Endothelial cell (in vitro differentiated cells): ENCODE results near the gene RIMS1. TPM values are rescaled to one million over a fixed set of nuclear protein-coding genes. Genes with fewer than 3 reads are reported as not detected.

Experiments
- DNase-seq: peaks from one replicate; pipeline ENCODE4 v3.0.0; 2021; ENCODE audit warnings: low spot score
- H3K27ac Mint-ChIP-seq: one replicate; pipeline ENCODE4 v1.8.0; 2021; ENCODE audit warnings: mixed read lengths, inconsistent platforms; ENCODE audit not compliant: unreplicated experiment
- H3K27me3 Mint-ChIP-seq: one replicate; pipeline ENCODE4 v1.8.0; 2021; ENCODE audit warnings: mild to moderate bottlenecking, moderate library complexity, mixed read lengths, inconsistent platforms; ENCODE audit not compliant: unreplicated experiment
- H3K36me3 Mint-ChIP-seq: one replicate; pipeline ENCODE4 v1.8.0; 2021; ENCODE audit warnings: mild to moderate bottlenecking, low read depth, mixed read lengths, inconsistent platforms; ENCODE audit not compliant: unreplicated experiment
- H3K4me1 Mint-ChIP-seq: one replicate; pipeline ENCODE4 v1.8.0; 2021; ENCODE audit warnings: mild to moderate bottlenecking, mixed read lengths, inconsistent platforms; ENCODE audit not compliant: unreplicated experiment
- H3K4me3 Mint-ChIP-seq: one replicate; pipeline ENCODE4 v1.8.0; 2021; ENCODE audit warnings: mild to moderate bottlenecking, mixed read lengths, inconsistent platforms; ENCODE audit not compliant: unreplicated experiment
- H3K9me3 Mint-ChIP-seq: one replicate; pipeline ENCODE4 v1.8.0; 2021; ENCODE audit warnings: mixed read lengths, inconsistent platforms; ENCODE audit not compliant: unreplicated experiment
- total RNA-seq: library from RNA; stranded (reverse); fragmentation: NEBNext Ultra II Directional; extraction: Animal tissue kit (Norgen Biotek cat#: 25700); gene quantifications from one replicate; pipeline ENCODE4 v1.2.1, GENCODE V29; 2021; ENCODE audit not compliant: unreplicated experiment
- TF ChIP-seq, protein P1 (sequence below): fragments of 200-600 bp; sonication (generic); IDR thresholded peaks from one replicate; pipeline ENCODE4 v1.5.0; 2021; ENCODE audit warnings: antibody characterized with exemption; ENCODE audit not compliant: unreplicated experiment

Gene RIMS1
- total RNA-seq, 1 donor from 2014 or later, result 1.8 TPM

DNA sequence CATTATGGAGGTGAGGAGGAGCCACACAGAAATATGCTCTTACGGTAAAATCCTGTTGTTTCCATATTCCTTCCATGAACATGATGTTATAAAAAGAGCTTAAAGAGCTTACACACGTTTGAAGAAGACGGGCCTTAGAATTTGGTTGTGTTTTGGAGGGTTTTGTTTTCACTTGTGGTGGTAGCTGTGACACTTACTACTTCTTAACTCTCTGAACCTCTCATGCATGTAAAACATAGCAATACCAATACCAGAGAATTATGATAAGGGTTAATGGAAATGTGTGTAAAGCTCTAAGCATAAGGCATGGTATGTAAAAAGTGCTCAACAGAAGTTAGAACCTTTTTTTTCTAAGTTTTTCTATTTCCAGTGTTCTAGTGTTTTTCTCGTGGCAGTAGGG, 479.4 kb downstream of the RIMS1 start:
- Mint-ChIP-seq H3K4me1 (peaks cover 10% of the 10 kb centered on the region), H3K9me3 (no peaks in the 10 kb centered on the region), H3K4me3 (no peak overlapping the region), H3K36me3 (no peaks in the 10 kb centered on the region), H3K27me3 (peaks cover 3% of the 10 kb centered on the region), H3K27ac (no peak overlapping the region)
- DNase-seq, result no peak
- TF ChIP-seq, protein P1, sequence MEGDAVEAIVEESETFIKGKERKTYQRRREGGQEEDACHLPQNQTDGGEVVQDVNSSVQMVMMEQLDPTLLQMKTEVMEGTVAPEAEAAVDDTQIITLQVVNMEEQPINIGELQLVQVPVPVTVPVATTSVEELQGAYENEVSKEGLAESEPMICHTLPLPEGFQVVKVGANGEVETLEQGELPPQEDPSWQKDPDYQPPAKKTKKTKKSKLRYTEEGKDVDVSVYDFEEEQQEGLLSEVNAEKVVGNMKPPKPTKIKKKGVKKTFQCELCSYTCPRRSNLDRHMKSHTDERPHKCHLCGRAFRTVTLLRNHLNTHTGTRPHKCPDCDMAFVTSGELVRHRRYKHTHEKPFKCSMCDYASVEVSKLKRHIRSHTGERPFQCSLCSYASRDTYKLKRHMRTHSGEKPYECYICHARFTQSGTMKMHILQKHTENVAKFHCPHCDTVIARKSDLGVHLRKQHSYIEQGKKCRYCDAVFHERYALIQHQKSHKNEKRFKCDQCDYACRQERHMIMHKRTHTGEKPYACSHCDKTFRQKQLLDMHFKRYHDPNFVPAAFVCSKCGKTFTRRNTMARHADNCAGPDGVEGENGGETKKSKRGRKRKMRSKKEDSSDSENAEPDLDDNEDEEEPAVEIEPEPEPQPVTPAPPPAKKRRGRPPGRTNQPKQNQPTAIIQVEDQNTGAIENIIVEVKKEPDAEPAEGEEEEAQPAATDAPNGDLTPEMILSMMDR, result no peak

DNA sequence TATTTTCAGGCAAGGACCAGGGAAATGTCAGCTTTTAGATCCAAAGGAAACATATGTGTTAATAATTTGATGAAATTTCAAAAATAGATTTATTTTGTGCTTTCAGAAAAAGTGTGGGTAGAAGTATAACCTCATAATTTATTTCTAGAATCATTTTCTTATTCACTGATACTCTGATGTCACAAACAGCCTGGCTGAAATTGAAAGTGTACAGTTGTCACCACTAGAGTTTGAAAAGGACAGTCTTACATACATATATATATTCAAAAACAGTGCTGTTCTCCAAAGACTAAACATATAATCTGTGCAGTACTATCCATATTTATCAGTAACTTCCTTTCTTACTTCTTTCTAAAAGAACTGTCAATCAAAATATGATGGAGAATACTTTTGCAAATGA, 481.1 kb downstream of the RIMS1 start:
- TF ChIP-seq, protein P1, result no peak
- H3K4me1 Mint-ChIP-seq, result peaks cover 10% of the 10 kb centered on the region
- no peak for DNase-seq
- no peak overlapping the region for H3K4me3 Mint-ChIP-seq
- H3K27ac Mint-ChIP-seq, result no peak overlapping the region
- no peaks in the 10 kb centered on the region for H3K9me3 Mint-ChIP-seq
- peaks cover 3% of the 10 kb centered on the region for H3K27me3 Mint-ChIP-seq
- H3K36me3 Mint-ChIP-seq, result no peaks in the 10 kb centered on the region

DNA sequence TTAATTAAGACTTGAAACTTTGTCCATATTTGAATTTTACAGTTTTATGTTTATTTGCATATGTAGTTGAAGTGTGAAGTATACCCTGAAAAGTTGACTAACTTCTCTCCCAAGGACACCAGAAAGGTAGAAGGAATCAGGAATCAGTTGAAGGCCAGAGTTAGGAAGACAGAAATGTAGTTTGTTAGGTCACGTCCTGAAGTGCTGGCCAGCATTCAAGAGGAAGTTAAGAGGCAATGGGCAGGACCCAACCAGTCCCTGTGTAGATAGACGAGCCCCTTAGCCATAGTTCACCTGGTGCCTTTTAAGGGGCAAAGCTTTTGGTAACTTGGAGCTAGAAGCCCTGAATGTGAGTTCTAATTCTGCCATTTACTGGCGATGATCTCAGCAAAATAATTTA, 485.1 kb downstream of the RIMS1 start:
- Mint-ChIP-seq H3K36me3 (no peaks in the 10 kb centered on the region), H3K4me3 (no peak overlapping the region), H3K4me1 (peaks cover 6% of the 10 kb centered on the region), H3K9me3 (no peaks in the 10 kb centered on the region), H3K27ac (no peak overlapping the region), H3K27me3 (no peaks in the 10 kb centered on the region)
- DNase-seq, result no peak
- TF ChIP-seq, protein P1, result no peak

DNA sequence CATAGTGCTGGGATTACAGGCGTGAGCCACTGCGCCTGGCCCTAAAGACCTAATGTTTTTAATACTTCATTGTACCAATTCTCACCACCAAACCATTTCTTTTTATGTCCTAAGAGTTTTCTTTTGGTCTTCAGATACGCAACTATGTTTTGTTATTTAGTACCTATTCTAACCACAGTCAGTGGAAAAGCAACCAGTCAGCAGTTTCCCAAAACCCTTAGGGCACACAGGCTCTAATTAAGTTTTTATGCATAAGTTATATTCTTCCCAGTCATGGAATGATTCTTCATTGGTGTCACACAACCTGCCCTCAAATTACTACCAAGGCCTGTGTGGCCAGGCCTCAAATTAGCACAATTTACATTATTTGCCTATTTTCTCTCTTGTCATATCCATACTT, 487.8 kb downstream of the RIMS1 start:
- H3K4me3 Mint-ChIP-seq, result no peak overlapping the region
- no peak for DNase-seq
- H3K9me3 Mint-ChIP-seq, result no peaks in the 10 kb centered on the region
- no peaks in the 10 kb centered on the region for H3K4me1 Mint-ChIP-seq
- H3K36me3 Mint-ChIP-seq, result no peaks in the 10 kb centered on the region
- no peaks in the 10 kb centered on the region for H3K27me3 Mint-ChIP-seq
- no peak overlapping the region for H3K27ac Mint-ChIP-seq
- TF ChIP-seq, protein P1, result no peak

DNA sequence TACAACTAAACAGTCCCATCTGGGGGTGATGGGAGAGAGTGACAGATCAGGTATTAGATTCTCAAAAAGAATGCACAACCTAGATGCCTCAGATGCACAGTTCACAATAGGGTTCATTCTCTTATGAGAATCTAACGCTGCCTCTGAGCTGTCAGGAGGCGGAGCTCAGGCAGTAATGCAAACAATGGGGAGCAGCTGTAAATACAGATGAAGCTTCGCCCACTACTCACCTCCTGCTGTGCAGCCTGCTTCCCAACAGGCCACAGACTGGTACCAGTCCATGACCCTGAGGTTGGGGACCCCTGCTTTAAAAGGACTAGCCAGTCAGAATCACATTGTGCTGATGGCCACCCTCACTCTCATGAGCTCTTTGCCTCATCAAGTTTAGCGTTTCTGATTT, 488.5 kb downstream of the RIMS1 start:
- TF ChIP-seq, protein P1, result no peak
- no peak overlapping the region for H3K4me3 Mint-ChIP-seq
- no peaks in the 10 kb centered on the region for H3K4me1 Mint-ChIP-seq
- DNase-seq, result no peak
- H3K9me3 Mint-ChIP-seq, result no peaks in the 10 kb centered on the region
- no peaks in the 10 kb centered on the region for H3K36me3 Mint-ChIP-seq
- no peaks in the 10 kb centered on the region for H3K27me3 Mint-ChIP-seq
- no peak overlapping the region for H3K27ac Mint-ChIP-seq
